LNCaP clone FGC (cell line): Measurements from ENCODE around the gene C1orf174.

ENCODE experiments used
- DNase-seq: peaks from one replicate; pipeline ENCODE4 v3.0.0-alpha.2; 2011; ENCODE audit warnings: low read depth
- H3K4me3 ChIP-seq: 2 replicates; pipeline ENCODE4 v1.5.1; 2011; ENCODE audit warnings: mild to moderate bottlenecking, low read depth, low read length, control low read depth
- CTCF ChIP-seq: IDR thresholded peaks from 2 replicates; pipeline ENCODE4 v1.5.1; 2012; ENCODE audit warnings: mild to moderate bottlenecking; ENCODE audit not compliant: control insufficient read depth, insufficient read depth; ENCODE audit errors: extremely low read depth

Gene C1orf174

GRCh38 chr1:3885611-3886010, 14.5 kb downstream of the C1orf174 start:
- H3K4me3 ChIP-seq, result no peak overlapping the region
- DNase-seq, result no peak
- TF ChIP-seq CTCF, result no peak

GRCh38 chr1:3884966-3885365, 15.1 kb downstream of the C1orf174 start:
- H3K4me3 ChIP-seq, result no peak overlapping the region
- no peak for DNase-seq
- no peak for TF ChIP-seq CTCF

GRCh38 chr1:3883194-3883925, 16.7 kb downstream of the C1orf174 start:
- no peak for DNase-seq
- H3K4me3 ChIP-seq, result no peak overlapping the region
- no peak for TF ChIP-seq CTCF

DNA sequence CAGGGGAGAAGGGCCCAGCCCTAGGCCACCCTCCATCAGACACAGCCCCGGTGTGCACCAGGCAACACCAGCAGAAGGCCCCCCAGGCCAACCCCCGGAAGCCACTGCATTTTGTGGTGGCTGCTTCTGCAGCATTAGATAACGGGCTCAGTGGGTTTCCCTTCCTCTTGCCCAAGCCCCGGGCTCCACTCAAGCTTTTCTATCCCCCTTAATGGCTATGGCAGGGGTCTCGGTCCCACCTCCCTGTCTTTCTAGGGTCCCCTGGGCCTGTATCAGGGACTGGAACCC, 18.9 kb downstream of the C1orf174 start:
- no peak for DNase-seq
- H3K4me3 ChIP-seq, result no peak overlapping the region

GRCh38 chr1:3880429-3881192, 19.5 kb downstream of the C1orf174 start:
- DNase-seq, result no peak
- no peak overlapping the region for H3K4me3 ChIP-seq
- no peak for TF ChIP-seq CTCF

More for the DNA sequence above, 18.9 kb downstream of the C1orf174 start:
- no peak for TF ChIP-seq CTCF

GRCh38 chr1:3879787-3880428, 20.2 kb downstream of the C1orf174 start:
- no peak for TF ChIP-seq CTCF
- H3K4me3 ChIP-seq, result no peak overlapping the region
- no peak for DNase-seq
